Stimulated activated CD8-positive, alpha-beta memory T cell treated with anti-CD3 and anti-CD28 coated beads, Interleukin-7, amount 100 ng/mL, for 1 hour (primary cell): ENCODE data around the gene CUL2.
"Not testable (repeated sequence)": the region's sequence is repeated elsewhere in the genome, so short reads cannot be mapped to it uniquely, and the experiment has no call there.

ENCODE experiments used
- DNase-seq, 2 donors: peaks; one replicate each; pipeline ENCODE4 v3.0.0-alpha.2; 2020; ENCODE audit warnings: low read depth in 2 of 2

Gene CUL2

DNA sequence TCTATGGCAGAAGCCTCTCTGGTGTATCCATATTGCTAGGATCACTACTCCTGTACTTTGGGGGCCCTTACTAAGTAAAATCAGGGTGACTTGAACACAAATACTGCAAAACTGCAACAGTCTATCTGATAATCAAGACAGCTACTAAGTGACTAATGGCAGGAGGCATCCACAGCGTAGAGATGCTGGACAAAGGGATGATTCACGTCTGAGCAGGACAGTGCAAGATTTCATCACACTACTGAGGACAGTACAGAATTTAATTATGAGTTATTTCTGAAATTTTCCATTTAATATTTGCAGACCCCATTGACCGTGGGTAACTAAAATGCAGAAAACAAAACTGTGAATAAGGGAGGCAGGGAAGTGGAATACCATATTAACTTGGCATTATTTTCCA lies 10.4 kb downstream of the CUL2 start:
- DNase-seq = no peak

GRCh38 chr10:35079265-35079664 lies 10.9 kb downstream of the CUL2 start:
- DNase-seq = no peak

GRCh38 chr10:35075228-35075627 lies 14.9 kb downstream of the CUL2 start:
- no peak for DNase-seq

GRCh38 chr10:35074266-35074665 lies 15.9 kb downstream of the CUL2 start:
- DNase-seq = no peak

DNA sequence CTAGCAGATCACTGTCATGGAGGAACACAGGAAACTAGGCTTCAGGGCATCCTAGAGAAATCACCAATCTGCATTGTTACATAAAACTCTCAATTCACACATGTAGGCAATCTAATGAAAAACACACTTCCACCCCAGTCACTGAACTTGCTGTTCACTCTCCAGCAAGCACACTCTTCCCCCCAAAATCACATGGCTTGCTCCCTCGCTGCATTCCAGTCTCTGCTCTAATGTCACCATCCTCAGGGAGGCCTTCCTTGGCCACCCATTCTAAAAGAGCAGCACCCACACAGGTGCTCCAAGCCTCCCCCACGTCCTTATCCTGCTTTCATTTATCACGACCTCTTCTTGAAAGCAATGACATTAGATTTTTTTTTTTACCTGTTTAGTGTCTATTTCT lies 19.6 kb downstream of the CUL2 start:
- DNase-seq = no peak

DNA sequence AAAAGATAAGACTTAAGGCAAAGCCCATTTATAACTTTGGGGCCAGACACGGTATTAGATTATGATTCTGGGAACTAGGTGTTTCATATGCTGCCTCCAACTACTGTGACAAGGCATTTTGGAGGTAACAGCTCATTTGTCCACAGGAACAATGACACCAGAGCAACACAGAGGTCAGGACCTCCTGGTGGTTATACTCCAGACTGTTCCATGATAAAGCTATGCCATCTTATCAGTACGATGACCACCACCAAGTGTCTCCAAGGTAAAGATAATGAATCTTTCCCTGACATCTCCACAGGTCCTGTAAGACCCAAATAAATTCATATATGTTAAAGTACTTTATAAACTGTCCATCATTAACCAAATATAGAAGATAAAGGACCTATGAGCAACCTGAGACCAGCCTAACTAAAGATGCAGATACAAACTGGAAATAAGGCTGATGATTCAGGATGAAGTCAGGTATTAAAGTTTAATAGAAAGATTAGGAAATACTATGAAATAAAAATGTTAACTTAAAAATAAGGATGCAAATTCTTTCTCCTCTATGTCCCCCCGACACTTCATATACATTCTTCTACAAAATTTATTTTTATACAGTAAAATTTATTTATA lies 26.2 kb downstream of the CUL2 start:
- no peak for DNase-seq

DNA sequence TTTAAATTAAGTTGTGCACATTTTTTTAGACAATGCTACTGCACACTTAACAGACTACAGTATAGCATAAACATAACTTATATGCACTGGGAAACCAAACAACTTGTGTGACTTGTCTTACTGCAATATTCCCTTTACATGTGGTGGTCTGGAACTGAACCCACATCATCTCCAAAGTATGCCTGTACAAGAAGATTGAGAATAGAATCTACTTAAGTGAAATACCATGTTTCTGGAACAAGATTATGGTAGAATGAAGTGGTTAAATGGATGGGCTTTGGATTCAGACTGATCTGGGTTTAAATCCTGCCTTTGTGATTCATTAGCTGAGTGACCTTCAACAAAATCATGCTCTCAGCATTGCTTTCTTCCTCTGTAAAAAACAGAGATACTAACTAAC lies 30.7 kb downstream of the CUL2 start:
- DNase-seq = no peak

GRCh38 chr10:35058686-35059085 lies 31.5 kb downstream of the CUL2 start:
- no peak for DNase-seq

DNA sequence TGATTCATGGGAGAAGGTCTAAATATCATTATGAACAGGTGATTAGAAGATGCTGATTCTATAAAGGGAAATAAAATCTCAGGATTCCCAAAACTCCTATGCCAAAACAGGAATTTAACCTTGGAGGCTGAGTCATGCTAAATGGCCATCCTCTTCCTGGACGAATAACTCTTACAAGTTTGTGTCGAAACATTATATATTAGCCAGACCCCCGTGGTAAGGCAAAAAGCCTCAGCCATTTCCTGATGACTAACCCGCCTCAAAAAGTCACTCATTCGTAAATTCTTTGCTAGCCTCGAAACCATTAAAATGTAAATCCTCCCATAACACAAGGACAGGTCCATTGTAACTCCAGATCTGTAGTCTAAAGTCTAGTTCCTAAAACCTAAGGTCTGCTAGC lies 32.0 kb downstream of the CUL2 start:
- no peak for DNase-seq

DNA sequence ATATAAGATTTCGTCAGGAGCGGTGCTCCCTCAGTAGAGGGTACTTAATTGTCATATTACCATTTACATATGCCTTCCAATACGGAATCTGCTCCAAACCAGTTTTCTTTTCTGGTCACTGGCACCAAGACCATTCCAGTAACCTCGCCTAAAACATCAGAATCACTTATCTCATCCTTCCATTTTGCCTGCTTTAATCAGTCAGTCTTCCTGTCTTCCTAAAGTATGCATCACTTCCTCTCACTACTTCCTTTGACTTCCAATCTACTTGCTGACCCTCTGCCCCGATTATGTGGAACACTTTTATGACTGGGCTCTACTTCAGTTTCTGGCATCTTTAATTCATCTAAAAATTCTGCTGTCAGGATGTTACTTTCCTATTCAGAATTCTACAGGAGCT lies 33.5 kb downstream of the CUL2 start:
- no peak for DNase-seq

GRCh38 chr10:35056133-35056532 lies 34.0 kb downstream of the CUL2 start:
- no peak for DNase-seq

- no peak for DNase-seq
These were observed 39.6 kb downstream of the CUL2 start for GRCh38 chr10:35050568-35050967.

DNA sequence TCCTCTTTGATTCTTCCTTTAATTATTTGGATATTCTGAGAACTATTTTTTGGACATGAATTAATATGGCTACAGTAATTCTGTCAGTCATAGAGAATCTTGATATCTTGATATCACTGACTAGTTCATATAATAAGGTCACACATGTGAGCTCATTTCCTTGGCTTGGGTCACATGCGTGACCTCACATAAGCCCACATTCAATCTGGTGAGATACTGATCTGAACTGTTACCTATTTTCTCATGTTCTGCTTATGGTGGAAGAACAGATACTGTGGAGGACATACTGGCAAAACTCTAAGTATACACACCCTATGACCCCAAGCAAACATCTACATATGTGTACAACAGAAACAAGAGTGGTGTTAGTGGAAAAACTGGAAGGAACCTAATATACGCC lies 44.1 kb downstream of the CUL2 start:
- no peak for DNase-seq

DNA sequence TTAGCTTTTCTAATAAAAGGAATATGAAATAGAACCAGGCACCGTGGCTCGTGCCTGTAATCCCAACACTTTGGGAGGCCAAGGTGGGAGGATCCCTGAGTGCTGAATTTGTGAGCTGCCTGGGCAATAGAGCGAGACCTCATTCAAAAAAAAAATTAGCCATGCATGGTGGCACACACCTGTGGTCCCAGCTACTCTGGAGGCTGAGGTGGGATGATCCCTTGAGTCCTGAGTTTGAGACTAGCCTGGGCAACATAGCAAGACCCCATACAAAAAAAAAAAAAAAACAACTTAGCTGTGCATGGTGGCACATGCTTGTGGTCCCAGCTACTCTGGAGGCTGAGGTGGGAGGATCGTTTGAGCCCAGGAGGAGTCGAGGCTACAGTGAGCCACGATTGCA lies 44.9 kb downstream of the CUL2 start:
- DNase-seq = not testable (repeated sequence)

DNA sequence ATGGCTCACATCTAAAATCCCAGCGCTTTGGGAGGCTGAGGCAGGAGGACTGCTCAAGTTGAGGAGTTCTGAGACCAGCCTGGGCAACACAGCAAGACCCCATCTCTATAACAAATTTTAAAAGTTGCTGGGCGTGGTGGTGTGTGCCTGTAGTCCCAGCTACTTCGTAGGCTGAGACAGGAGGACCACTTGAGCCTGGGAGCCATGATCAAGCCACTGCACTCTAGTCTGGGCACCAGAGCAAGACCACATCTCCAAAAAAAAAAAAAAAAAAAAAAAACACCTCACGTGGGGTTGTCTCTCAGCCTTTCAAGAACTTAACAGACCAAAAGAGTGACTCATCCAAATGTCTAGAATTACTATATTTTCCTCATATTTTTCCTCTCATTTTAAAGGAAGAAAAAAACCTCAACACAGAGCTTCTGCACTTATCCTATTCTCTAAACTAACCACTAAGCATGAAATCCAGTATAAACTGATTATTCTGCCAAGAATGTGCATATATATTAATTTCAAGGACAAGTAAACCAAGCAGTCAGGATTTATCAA lies 46.3 kb downstream of the CUL2 start:
- DNase-seq = no peak

DNA sequence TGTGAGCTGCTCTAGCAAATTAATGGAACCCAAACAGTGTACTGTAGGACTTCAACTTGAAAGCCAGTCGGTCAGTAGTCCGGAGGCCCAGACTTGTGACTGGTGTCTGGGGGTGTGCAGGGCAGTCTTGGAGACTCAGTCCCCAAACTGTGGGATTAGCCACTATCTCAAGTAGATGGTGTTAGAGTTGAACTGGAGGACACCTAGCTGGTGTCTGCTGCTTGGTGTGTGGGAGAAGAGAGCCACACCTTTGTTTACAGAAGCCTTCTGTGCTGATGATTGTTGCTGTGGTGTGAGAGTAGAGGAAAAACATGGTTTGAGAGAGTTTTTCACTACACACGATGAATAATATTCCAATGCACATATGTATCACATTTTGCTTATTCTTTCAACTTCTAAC lies 47.4 kb downstream of the CUL2 start:
- DNase-seq = no peak

DNA sequence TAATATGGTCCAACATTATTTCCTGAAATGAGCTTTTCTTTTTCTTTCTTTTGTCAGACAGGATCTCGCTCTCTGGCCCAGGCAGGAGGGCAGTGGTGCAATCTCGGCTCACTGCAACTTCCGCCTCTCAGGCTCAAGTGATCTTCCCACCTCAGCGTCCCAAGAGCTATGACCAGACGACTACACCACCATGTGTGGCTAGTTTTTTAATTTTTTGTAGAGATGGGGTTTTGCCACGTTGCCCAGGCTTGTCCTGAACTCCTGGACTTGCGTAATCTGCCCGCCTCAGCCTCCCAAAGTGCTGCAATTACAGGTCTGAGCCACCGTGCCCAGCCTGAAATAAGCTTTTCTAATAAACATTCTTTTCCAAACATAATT lies 48.6 kb downstream of the CUL2 start:
- no peak for DNase-seq

DNA sequence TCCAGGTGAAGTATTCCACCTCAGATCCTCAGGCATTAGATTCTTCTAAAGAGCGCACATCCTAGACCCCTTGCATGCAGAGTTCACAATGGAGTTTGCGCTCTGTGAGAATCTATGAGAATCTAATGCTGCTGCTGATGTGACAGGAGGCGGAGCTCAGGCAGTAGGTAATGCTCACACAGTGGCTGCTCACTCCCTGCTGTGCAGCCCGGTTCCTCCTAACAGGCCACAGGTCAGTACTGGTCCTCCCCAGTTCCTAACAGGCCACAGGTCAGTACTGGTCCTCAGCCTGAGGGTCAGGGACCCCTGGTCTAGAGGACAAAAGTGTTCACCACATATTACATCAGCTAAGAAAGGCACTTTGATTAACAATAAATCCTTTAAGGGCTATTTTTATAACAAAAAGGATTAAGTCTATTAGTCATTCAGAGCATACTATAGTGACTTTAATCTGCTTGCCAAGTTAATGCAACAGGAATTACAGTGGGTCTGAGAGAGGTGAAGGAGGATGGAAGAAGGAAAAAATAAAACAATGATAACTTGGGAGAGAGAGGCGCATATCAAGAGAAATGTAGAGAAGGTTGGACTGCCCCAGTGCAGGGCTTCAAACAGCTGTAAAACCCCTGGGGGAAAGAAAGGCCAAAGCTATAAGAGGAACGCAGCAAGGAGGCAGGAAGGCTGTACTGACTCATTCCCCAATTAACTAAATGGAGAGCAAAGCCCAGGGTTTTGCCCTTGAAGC lies 49.2 kb downstream of the CUL2 start:
- no peak for DNase-seq

DNA sequence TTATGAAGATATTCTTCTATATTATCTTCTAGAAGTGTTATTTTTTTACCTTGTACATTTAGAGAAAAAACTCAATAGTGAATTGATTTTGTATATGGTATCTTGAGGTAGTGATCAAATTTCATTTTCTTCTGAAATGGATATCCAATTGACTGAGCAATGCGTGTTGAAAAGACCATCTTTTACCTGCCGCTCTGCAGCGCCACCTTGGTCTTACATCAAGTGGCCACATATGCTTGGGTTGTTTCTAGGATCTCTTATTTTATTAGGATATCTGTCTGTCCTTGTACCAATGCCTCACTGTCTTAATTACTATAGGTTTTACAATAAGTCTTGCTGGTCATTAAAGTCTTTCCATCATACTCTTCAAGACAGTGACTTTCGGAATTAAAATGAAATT lies 53.0 kb downstream of the CUL2 start:
- no peak for DNase-seq

DNA sequence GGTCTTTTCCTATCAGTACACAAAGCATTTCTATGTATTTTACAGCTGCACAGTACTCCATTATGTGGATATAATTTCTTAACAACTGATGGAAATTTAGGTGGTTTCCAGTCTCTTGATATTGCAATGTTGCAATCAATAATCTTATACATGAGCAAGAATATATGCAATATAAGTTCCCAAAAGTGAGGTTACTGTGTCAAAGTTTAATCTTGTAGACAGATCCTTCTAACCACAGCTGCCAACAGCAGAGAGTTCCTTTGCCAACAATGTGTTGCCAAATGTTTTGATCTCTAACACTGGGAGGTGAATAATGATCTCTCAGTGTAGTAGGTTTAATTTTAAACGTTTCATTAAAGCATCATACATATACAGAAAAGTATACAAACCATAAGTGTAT lies 54.5 kb downstream of the CUL2 start:
- no peak for DNase-seq

DNA sequence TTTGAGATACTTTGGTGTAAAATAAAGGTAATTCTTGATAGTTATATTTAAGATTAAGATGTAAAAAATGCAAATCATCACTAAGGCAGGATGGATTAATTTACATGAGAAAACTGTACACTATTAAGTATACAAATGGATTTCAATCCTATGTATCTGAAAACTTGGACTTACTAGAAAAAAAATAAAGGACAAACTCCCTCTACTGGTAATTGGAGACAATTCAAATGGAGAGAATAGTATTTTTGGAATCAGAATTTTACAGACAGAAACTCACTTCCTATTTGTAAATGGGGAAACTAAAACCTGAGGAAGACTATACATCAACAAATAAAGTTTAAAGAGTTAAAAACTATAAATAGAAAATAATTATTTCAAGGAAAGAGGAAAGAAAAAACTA lies 62.6 kb downstream of the CUL2 start:
- no peak for DNase-seq

- no peak for DNase-seq
These were observed 64.2 kb downstream of the CUL2 start for GRCh38 chr10:35025916-35026315.

GRCh38 chr10:35020481-35020880 lies 69.7 kb downstream of the CUL2 start:
- no peak for DNase-seq
